SK-N-MC (cell line): ENCODE results near the gene PCDHGA1.

Experiments used
- EZH2 ChIP-seq: fragments of 200-600 bp; sonication (generic); IDR thresholded peaks from one replicate; pipeline ENCODE4 v1.6.1; 2017; ENCODE audit warnings: antibody characterized with exemption
- POLR2AphosphoS5 ChIP-seq: IDR thresholded peaks from 2 replicates; pipeline ENCODE4 v1.6.1; 2012; ENCODE audit warnings: mild to moderate bottlenecking, low read depth, low read length, borderline replicate concordance

DNA sequence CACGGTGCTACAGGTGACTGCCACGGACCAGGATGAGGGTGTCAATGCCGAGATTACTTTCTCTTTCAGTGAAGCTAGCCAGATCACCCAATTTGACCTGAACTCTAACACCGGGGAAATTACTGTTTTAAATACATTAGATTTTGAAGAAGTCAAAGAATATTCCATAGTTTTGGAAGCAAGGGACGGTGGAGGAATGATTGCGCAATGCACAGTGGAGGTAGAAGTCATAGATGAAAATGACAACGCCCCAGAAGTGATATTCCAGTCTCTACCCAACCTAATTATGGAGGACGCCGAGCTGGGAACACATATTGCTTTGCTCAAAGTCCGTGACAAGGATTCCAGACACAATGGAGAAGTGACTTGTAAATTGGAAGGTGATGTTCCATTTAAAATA is 58.3 kb downstream of the PCDHGA1 start:
- TF ChIP-seq EZH2 (no peak), POLR2AphosphoS5 (no peak)
